Stimulated activated CD8-positive, alpha-beta memory T cell treated with anti-CD3 and anti-CD28 coated beads, Interleukin-4, amount 100 ng/mL, for 24 hours (primary cell): ENCODE data around the gene LCOR.

Experiments used
- DNase-seq: peaks from one replicate; pipeline ENCODE4 v3.0.0-alpha.2; 2020; ENCODE audit warnings: low read depth

The LCOR gene

DNA sequence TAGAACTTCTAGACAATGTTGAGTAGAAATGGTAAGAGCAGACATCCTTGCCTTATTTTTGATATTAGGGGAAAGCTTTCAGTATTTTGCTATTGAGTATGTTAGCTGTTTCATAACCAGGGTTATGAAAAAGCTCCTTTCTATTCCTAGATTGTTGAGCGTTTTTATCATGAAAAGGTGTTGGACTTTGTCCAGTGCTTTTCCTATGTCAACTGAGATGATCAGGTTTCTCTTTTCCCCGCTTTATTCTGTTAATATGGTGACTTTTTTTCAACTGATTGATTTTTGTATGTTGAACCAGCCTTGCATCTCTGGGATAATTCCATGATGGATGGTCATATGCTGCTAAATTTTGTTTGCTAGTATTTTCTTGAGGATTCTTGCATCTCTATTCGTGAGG, 58.5 kb downstream of the LCOR start:
- DNase-seq: no peak

DNA sequence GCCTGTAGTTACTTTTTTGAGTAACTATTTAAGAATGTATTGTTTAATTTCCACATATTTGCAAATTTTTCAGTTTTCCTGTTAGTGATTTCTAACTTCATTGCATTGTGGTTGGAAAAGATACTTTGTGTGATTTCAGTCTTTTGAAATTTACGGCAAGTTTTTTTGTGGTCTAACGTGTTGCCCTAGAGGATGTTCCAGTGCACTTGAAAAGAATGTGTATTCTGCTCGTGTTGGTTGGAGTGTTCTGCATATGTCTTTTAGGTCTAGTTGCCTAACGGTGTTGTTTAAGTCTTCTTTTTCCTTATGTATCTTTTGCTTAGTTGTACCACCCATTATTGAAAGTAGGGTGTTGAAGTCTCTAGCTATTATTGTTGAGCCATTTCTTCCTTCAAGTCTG, 59.7 kb downstream of the LCOR start:
- no peak for DNase-seq

- DNase-seq: no peak
Observed at GRCh38 chr10:96895662-96896424, 63.7 kb downstream of the LCOR start.

DNA sequence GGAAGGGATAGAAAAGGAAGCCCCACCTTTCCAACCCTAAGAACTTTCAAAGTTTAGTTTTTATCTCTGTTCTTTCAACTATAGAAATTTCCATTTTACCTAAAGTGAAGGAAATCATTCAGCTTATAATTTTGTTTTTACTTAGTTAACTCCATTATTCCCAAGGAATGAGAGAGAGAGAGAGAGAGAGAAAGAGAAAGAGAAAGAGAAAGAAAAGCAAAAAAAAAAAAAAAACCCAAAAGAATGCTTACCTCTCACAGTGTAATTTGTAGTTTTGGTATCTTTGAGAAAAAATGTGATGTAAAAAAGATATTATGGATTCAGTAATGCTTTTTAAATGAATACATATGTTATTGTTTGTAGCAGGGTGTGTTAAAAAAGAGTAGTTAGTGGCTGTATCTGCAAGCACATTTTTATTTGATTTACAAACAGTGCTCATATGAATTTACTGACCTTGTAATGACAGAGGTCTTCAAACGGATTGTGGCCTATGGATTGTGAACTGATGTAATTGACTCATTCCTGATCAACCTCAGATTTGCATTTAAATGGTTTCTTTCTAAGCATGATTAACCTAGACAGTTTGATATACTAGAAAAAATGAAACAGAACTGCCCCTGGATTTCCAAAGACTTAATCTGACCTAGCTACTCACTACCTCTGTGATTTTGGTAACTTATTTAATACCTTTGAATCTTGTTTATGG, 64.9 kb downstream of the LCOR start:
- DNase-seq: no peak

DNA sequence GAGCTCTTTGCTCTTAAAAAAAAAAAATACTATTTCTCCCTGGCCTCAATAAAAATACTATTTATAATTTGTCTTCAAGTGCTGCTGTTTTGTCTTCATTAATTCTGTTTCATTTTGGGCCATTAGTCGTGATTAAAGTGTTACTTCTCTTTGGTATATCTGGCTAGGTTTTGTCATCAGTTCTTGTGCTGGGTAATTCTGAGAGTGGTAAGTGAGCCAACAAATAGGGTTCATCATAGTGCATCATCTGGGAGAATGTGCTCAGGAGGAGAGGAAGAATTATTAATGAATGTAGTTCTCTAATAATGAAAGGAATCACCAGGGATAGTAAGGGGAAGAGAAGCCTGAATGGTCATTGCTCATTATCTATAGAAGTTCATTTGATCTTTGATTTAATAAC, 70.0 kb downstream of the LCOR start:
- DNase-seq: no peak

DNA sequence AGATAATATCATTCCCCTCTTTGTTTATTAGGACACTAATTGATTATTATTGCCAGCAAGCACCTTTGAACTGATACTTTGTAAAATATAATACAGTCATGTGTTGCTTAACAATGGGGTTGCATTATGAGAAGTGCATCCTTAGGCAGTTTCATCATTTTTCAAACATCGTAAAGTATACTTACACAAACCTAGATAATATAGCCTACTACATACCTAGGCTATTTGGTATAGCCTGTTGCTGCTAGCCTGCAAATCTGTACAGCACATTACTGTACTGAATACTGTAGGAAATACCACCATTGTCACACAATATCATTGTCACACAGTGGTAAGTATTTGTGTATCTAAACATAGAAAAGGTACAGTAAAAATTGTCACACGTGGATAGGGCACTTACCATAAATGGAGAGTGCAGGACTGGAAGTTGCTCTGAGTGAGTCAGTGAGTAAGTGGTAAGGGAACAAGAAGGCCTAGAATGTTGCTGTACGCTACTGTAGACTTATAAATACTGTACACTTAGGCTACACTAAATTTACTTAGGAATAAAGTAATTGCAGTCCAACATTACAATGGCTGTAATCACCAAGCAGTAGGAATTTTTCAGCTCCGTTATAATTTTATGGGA, 70.7 kb downstream of the LCOR start:
- DNase-seq: no peak

- DNase-seq: no peak
Observed at GRCh38 chr10:96904648-96905047, 72.5 kb downstream of the LCOR start.

GRCh38 chr10:96906864-96907263, 74.8 kb downstream of the LCOR start:
- no peak for DNase-seq

GRCh38 chr10:96910488-96911395, 78.6 kb downstream of the LCOR start:
- no peak for DNase-seq

GRCh38 chr10:96912405-96912804, 80.3 kb downstream of the LCOR start:
- DNase-seq: no peak

- no peak for DNase-seq
Observed at GRCh38 chr10:96913906-96914305, 81.8 kb downstream of the LCOR start.

DNA sequence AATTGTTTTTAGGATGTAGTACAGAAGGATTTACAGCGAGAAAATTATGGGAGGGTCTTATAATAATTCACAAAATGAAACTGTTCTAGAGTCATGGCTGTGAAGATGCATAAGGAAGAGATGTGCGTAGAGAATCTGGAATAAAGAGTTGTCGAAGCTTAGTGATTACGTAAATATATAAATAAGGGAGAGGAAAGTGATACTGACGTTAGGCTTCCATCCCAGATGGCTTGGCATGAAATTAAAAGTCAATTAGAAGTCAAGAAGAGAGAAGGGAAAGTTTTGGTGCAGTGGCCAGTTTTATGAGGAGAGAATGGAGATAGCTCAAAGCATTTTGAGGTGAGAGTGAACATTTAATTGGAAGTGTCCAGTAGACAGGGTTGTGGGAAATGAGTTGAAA, 85.5 kb downstream of the LCOR start:
- no peak for DNase-seq

GRCh38 chr10:96918214-96919002, 86.3 kb downstream of the LCOR start:
- DNase-seq: no peak

DNA sequence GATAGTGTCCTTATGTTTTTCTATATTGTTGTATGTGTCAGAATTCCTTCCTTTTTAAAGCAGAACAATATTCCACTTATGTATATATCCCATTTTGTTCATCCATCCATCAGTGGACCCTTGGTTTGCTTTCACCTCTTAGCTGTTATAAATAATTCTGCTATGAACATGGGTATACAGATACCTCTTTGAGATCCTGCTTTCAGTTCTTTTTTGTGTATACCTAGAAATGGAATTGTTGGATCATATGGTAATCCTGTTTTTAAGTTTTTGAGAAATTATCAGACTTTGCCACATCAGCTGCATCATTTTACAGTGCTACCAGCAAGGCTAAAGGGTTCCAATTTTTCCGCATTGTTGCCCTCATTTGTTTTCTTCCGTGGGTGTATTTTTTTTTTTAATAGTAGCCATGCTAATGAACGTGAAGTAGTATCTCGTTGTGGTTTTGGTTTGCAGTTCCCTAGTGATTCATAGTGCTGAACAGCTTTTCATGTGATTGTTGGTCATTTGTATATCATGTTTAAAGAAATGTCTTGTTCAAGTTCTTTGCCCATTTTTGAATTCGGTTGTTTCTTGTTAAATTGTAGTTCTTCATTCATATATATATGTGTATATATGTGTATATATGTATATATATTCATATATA, 87.8 kb downstream of the LCOR start:
- no peak for DNase-seq

DNA sequence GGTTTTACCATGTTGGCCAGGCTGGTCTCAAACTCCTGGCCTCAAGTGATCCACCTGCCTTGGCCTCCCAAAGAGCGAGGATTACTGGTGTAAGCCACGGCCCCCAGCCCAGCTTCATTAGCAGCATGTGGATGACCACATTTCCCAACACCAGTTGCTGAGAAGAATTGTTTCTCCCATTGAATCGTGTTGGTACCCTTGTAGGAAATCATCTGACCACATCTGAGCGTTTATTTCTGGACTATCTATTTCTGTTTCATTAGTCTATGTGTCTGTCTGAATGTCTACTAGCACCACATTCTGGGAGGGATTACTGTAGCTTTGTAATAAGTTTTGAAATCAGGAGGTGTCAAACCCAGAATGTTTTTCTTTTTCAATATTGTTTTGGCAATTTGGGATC, 89.6 kb downstream of the LCOR start:
- no peak for DNase-seq

GRCh38 chr10:96922978-96923948, 91.2 kb downstream of the LCOR start:
- no peak for DNase-seq

DNA sequence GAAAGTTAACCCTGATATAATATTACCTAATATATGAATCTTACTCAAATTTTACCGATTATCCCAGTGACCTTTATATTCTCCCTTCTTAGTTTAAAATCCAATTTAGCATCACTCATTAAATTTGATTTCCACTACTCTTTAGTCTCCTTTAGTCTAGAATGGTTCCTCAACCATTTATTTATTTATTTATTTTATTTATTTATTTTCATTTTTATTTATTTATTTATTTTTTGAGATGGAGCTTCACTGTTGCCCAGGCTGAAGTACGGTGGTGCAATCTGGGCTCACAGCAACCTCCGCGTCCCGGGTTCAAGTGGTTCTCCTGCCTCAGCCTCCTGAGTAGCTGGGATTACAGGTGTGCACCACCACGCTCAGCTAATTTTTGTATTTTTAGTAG, 92.8 kb downstream of the LCOR start:
- DNase-seq: no peak

- DNase-seq: no peak
Observed at GRCh38 chr10:96930469-96930868, 98.4 kb downstream of the LCOR start.

DNA sequence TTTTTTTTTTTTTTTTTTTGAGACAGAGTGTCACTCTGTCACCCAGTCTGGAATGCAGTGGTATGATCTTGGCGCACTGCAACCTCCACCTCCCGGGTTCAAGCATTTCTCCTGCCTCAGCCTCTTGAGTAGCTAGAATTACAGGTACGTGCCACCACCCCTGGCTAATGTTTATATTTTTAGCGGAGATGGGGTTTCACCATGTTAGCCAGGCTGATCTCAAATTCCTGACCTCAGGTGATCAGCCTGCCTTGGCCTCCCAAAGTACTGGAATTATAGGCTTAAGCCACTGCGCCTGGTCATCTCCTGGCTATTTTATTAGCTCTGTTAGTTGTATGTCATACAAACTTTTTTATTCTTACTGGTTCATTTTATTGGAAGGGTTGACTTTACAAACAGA, 103.0 kb downstream of the LCOR start:
- DNase-seq: no peak

GRCh38 chr10:96935810-96936209, 103.7 kb downstream of the LCOR start:
- DNase-seq: no peak
